ENCODE data around the gene HSF4.
A peak's percentile ranks its signal among the peaks of the same experiment; 100 is the strongest.

HSF4 gene

GRCh38 chr16:67191995-67192681, 27.6 kb downstream of the HSF4 start, which contains the start of gene E2F4 (continued):
- TF ChIP-seq ZNF777 (tag by site-specific recombination; IDR thresholded peaks at IDR 0.05; ENCODE audit: borderline replicate concordance), result no peak
- TF ChIP-seq ZNF629 (tag by site-specific recombination; IDR thresholded peaks at IDR 0.05), result peak; percentile 41; the same call in 1 of the 2 replicates
- TF ChIP-seq ZBTB44 (tag by site-specific recombination; IDR thresholded peaks at IDR 0.05), result peak; percentile 4; the same call in 1 of the 2 replicates
- TF ChIP-seq PBX3 (CRISPR knock-in tag; IDR thresholded peaks at IDR 0.05), result 0 out of 2 replicates have a peak, but pooled peaks have one; percentile 74
- TF ChIP-seq ZNF423 (tag by site-specific recombination; IDR thresholded peaks at IDR 0.05), result no peak
- TF ChIP-seq ZNF561 (tag by site-specific recombination; IDR thresholded peaks at IDR 0.05; ENCODE audit: borderline replicate concordance), result peak; percentile 60; the same call in 1 of the 2 replicates
- no peak for TF ChIP-seq GLIS2 (tag by site-specific recombination; IDR thresholded peaks at IDR 0.05)
- TF ChIP-seq ZBTB8A (tag by site-specific recombination; IDR thresholded peaks at IDR 0.05), result 0 out of 2 replicates have a peak, but pooled peaks have one; percentile 23
- 0 out of 2 replicates have a peak, but pooled peaks have one; percentile 15 for TF ChIP-seq SP3 (tag by site-specific recombination; IDR thresholded peaks at IDR 0.05)
- peak; percentile 90 for TF ChIP-seq ZBTB11 (tag by site-specific recombination; conservative IDR thresholded peaks at IDR 0.05; ENCODE audit: low read depth)
- TF ChIP-seq ZEB2 (tag by site-specific recombination; IDR thresholded peaks at IDR 0.05), result peak; percentile 44; the same call in 1 of the 2 replicates
- no peak for TF ChIP-seq PRDM6 (tag by site-specific recombination; IDR thresholded peaks at IDR 0.05)
- TF ChIP-seq ZNF518A (tag by site-specific recombination; conservative IDR thresholded peaks at IDR 0.05; ENCODE audit: low read depth), result peak; percentile 86
- no peak for TF ChIP-seq ZFP69B (tag by site-specific recombination; IDR thresholded peaks at IDR 0.05)
- TF ChIP-seq KLF10 (tag by site-specific recombination; IDR thresholded peaks at IDR 0.05), result peak; percentile 39; the same call in 1 of the 2 replicates
- TF ChIP-seq ZXDB (tag by site-specific recombination; IDR thresholded peaks at IDR 0.05), result 0 out of 2 replicates have a peak, but pooled peaks have one; percentile 34
- TF ChIP-seq ZNF394 (tag by site-specific recombination; IDR thresholded peaks at IDR 0.05; ENCODE audit: borderline replicate concordance), result no peak
- TF ChIP-seq ZNF302 (tag by site-specific recombination; IDR thresholded peaks at IDR 0.05; ENCODE audit: low read depth), result no peak
- TF ChIP-seq SP7 (tag by site-specific recombination; IDR thresholded peaks at IDR 0.05), result 0 out of 2 replicates have a peak, but pooled peaks have one; percentile 12
- TF ChIP-seq ZFHX2 (tag by site-specific recombination; conservative IDR thresholded peaks at IDR 0.05), result peak; percentile 23; the same call in 1 of the 2 replicates
- peak; percentile 91 for TF ChIP-seq ZNF335 (tag by site-specific recombination; conservative IDR thresholded peaks at IDR 0.05)
- peak; percentile 51; the same call in 1 of the 2 replicates for TF ChIP-seq YY2 (tag by site-specific recombination; IDR thresholded peaks at IDR 0.05)
- peak; percentile 57; the same call in 1 of the 2 replicates for TF ChIP-seq KLF16 (tag by site-specific recombination; IDR thresholded peaks at IDR 0.05)
